ENCODE results near the gene DUSP18. TPM values are rescaled to one million over a fixed set of nuclear protein-coding genes. Genes with fewer than 3 reads are reported as not detected.
A peak's percentile ranks its signal among the peaks of the same experiment; 100 is the strongest.

DUSP18 gene
- total and polyA plus RNA-seq, 2 of the 4 experiments (the other 2 are of a cell fraction), result 14.9 TPM

DNA sequence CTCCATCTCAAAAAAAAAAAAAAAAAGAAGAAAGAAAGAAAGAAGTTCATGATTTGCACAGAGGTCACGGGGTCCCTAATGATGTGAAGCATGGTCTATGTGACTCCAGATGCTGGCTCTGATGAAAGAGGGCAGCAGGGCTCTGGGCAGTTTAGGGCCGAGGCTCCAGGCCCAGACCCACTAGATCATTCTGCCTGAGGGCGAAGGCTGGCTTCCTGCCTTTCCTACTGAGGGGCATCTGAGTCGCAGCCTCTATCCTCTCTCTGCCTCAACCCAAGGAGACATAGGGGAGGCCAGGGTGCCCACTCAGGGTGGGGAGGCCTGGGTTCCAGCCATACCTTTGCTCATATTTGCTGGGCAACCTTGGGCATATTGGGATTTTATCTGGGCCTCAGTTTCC lies 27.3 kb downstream of the DUSP18 start:
- Histone ChIP-seq H3K23ac (ENCODE audit: low read depth, low read length) (no peak overlapping the region), H3K56ac (ENCODE audit: extremely low read depth, insufficient read depth, low read length) (no peak overlapping the region), H2BK15ac (ENCODE audit: low read depth, low read length) (no peak overlapping the region), H3K4ac (ENCODE audit: low read depth, low read length) (no peak overlapping the region), H3K9ac (ENCODE audit: low read depth, low read length) (no peak overlapping the region), H3K36me3 (ENCODE audit: control insufficient read depth, insufficient read depth, low read length) (no peaks in the 10 kb centered on the region), H4K20me1 (ENCODE audit: insufficient read depth, low read length) (peaks cover 8% of the 10 kb centered on the region), H2BK5ac (ENCODE audit: low read depth, low read length, poor library complexity, severe bottlenecking) (no peak overlapping the region), H4K8ac (ENCODE audit: low read depth in 2 of 2, low read length in 2 of 2) (no peak overlapping the region), H3K4me3 (ENCODE audit: insufficient read depth, low read depth, low read length) (no peak overlapping the region), H3K18ac (ENCODE audit: low read depth, low read length) (no peak overlapping the region), H2AFZ (replicated peaks; ENCODE audit: low read length, poor library complexity) (peak overlapping the region; percentile 23), H4K91ac (ENCODE audit: insufficient read depth, low read depth, low read length) (no peak overlapping the region), H3K79me1 (ENCODE audit: low read depth in 1 of 2, low read length in 2 of 2) (peaks cover 30 to 60% of the 10 kb centered on the region in 2 experiments), H2BK120ac (ENCODE audit: low read depth, low read length) (no peak overlapping the region), H2AK9ac (replicated peaks; ENCODE audit: low read depth, low read length, poor library complexity) (peak overlapping the region; percentile 45), H4K5ac (ENCODE audit: low read depth, low read length) (no peak overlapping the region), H3K9me3 (ENCODE audit: control insufficient read depth, insufficient read depth, low read length) (no peaks in the 10 kb centered on the region), H2AK5ac (ENCODE audit: low read depth, low read length) (no peak overlapping the region), H3K4me1 (ENCODE audit: control insufficient read depth, insufficient read depth, low read length) (peaks cover 23% of the 10 kb centered on the region), H3K27ac (ENCODE audit: insufficient read depth, low read length) (no peak overlapping the region), H3K9me1 (ENCODE audit: insufficient read depth, low read length) (peaks cover 25% of the 10 kb centered on the region), H3K4me2 (ENCODE audit: low read depth, low read length) (no peak overlapping the region), H3K14ac (replicated peaks; ENCODE audit: low read depth, low read length) (no peak overlapping the region), H2BK20ac (ENCODE audit: low read depth, low read length) (no peak overlapping the region), H3K27me3 (ENCODE audit: control insufficient read depth, insufficient read depth, low read length) (no peaks in the 10 kb centered on the region)
- in situ Hi-C loops (cut with MboI; ENCODE audit: low sequenced_read_pairs), result no loop called here
- no TSS peak for BruUV-seq (replicated peaks)
- TF ChIP-seq BHLHE40 (IDR thresholded peaks at IDR 0.05; ENCODE audit: low read depth, low read length), result no peak
- no peak for TF ChIP-seq RCOR1 (IDR thresholded peaks at IDR 0.05; ENCODE audit: insufficient replicate concordance, low read length)
- TF ChIP-seq MAZ (IDR thresholded peaks at IDR 0.05; ENCODE audit: borderline replicate concordance, low read depth, low read length), result no peak
- no peak for TF ChIP-seq MAFK (IDR thresholded peaks at IDR 0.05; ENCODE audit: low read depth, low read length)
- TF ChIP-seq, protein P1, sequence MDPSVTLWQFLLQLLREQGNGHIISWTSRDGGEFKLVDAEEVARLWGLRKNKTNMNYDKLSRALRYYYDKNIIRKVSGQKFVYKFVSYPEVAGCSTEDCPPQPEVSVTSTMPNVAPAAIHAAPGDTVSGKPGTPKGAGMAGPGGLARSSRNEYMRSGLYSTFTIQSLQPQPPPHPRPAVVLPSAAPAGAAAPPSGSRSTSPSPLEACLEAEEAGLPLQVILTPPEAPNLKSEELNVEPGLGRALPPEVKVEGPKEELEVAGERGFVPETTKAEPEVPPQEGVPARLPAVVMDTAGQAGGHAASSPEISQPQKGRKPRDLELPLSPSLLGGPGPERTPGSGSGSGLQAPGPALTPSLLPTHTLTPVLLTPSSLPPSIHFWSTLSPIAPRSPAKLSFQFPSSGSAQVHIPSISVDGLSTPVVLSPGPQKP (IDR thresholded peaks at IDR 0.05; ENCODE audit: borderline replicate concordance, low read depth, low read length), result no peak
- TF ChIP-seq MXI1 (IDR thresholded peaks at IDR 0.05; ENCODE audit: borderline replicate concordance, low read depth, low read length), result no peak
- no peak for TF ChIP-seq CHD1 (IDR thresholded peaks at IDR 0.05; ENCODE audit: low read depth, low read length)
- TF ChIP-seq RFX5 (IDR thresholded peaks at IDR 0.05; ENCODE audit: low read depth, low read length), result no peak
- no peak for TF ChIP-seq CTCF (conservative IDR thresholded peaks at IDR 0.05; ENCODE audit: low read depth, low read length)
- TF ChIP-seq, protein P2, sequence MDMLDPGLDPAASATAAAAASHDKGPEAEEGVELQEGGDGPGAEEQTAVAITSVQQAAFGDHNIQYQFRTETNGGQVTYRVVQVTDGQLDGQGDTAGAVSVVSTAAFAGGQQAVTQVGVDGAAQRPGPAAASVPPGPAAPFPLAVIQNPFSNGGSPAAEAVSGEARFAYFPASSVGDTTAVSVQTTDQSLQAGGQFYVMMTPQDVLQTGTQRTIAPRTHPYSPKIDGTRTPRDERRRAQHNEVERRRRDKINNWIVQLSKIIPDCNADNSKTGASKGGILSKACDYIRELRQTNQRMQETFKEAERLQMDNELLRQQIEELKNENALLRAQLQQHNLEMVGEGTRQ (IDR thresholded peaks at IDR 0.05; ENCODE audit: low read depth, low read length), result no peak
- ChIA-PET POLR2A (ENCODE audit: unreplicated experiment) (no interaction called here), CTCF (no interaction called here)
- dilution Hi-C loops (cut with HindIII; ENCODE audit: low sequenced_read_pairs, unreplicated experiment), result no loop called here
- WGBS, 2 experiments (ENCODE audit: extremely low coverage in 2 of 2, insufficient read length in 1 of 2), result no CpG with 5 or more reads among the region's 4 CpGs
- ATAC-seq (ENCODE audit: low read depth) (no peak), DNase-seq (no peak)
- intact Hi-C loops (cut with micrococcal nuclease), result no loop called here
